K562 (cell line): ENCODE measurements around the gene SLC22A23.

Experiments used
- DIDO1 ChIP-seq: fragments of 450-650 bp; IDR thresholded peaks from 2 replicates; pipeline ENCODE4 v1.6.1; 2016; ENCODE audit warnings: low read depth, missing biosample characterization, missing genetic modification characterization
- IFI16 ChIP-seq: fragments of 250-450 bp; sonication (Bioruptor Pico); IDR thresholded peaks from 2 replicates; pipeline ENCODE4 v2.1.2; 2022; ENCODE audit warnings: mild to moderate bottlenecking, inconsistent platforms
- PTBP1 ChIP-seq: fragments of 200-400 bp; formaldehyde crosslinking; IDR thresholded peaks from 2 replicates; pipeline ENCODE4 v1.6.1; 2017; ENCODE audit warnings: low read depth, low read length
- TAF1 ChIP-seq: IDR thresholded peaks from 2 replicates; pipeline ENCODE4 v1.6.1; 2011; ENCODE audit warnings: mild to moderate bottlenecking, low read length, moderate library complexity; ENCODE audit not compliant: insufficient read depth, control insufficient read depth, severe bottlenecking; ENCODE audit errors: extremely low read depth
- TSHZ1 ChIP-seq: fragments of 250-450 bp; sonication (Bioruptor Pico); IDR thresholded peaks from 2 replicates; pipeline ENCODE4 v1.4.0; 2020; ENCODE audit warnings: mild to moderate bottlenecking, moderate library complexity
- ZBTB17 ChIP-seq: fragments of 450-650 bp; formaldehyde crosslinking; IDR thresholded peaks from 2 replicates; pipeline ENCODE4 v1.4.0; 2020; ENCODE audit warnings: mild to moderate bottlenecking
- ZNF311 ChIP-seq: fragments of 250-450 bp; sonication (Bioruptor Pico); IDR thresholded peaks from 2 replicates; pipeline ENCODE4 v1.4.0; 2020; ENCODE audit warnings: mild to moderate bottlenecking, moderate library complexity
- ZNF780A ChIP-seq: fragments of 250-450 bp; sonication (Bioruptor Pico); IDR thresholded peaks from 2 replicates; pipeline ENCODE4 v1.5.0; 2021; ENCODE audit warnings: mild to moderate bottlenecking

GRCh38 chr6:3347826-3348225 lies 109.0 kb downstream of the SLC22A23 start:
- TF ChIP-seq ZNF780A = no peak
- TF ChIP-seq TAF1 = no peak
- no peak for TF ChIP-seq IFI16
- TF ChIP-seq DIDO1 (tag) = no peak
- TF ChIP-seq ZBTB17 (CRISPR knock-in tag) = no peak
- TF ChIP-seq TSHZ1 (CRISPR knock-in tag) = no peak
- TF ChIP-seq ZNF311 (CRISPR knock-in tag) = no peak
- no peak for TF ChIP-seq PTBP1
